ENCODE results near the gene CREBBP.

CREBBP gene

GRCh38 chr16:3824121-3824795, 56.3 kb downstream of the CREBBP start:
- DNase-seq (ENCODE audit: low spot score): peak; percentile 31

GRCh38 chr16:3823427-3823826, 57.1 kb downstream of the CREBBP start:
- DNase-seq (ENCODE audit: low spot score): no peak

- no peak for DNase-seq (ENCODE audit: low spot score)
Measured at GRCh38 chr16:3822366-3823045, 58.0 kb downstream of the CREBBP start.

GRCh38 chr16:3821184-3821583, 59.3 kb downstream of the CREBBP start:
- no peak for DNase-seq (ENCODE audit: low spot score)

GRCh38 chr16:3819746-3820724, 60.5 kb downstream of the CREBBP start:
- DNase-seq (ENCODE audit: low spot score): peak; percentile 65

GRCh38 chr16:3819175-3819527, 61.4 kb downstream of the CREBBP start:
- no peak for DNase-seq (ENCODE audit: low spot score)

- no peak for DNase-seq (ENCODE audit: low spot score)
Measured at GRCh38 chr16:3816326-3816725, 64.2 kb downstream of the CREBBP start.

GRCh38 chr16:3814755-3815154, 65.8 kb downstream of the CREBBP start:
- no peak for DNase-seq (ENCODE audit: low spot score)

- DNase-seq (ENCODE audit: low spot score): no peak
Measured at GRCh38 chr16:3812469-3813172, 67.9 kb downstream of the CREBBP start.

- no peak for DNase-seq (ENCODE audit: low spot score)
Measured at GRCh38 chr16:3810818-3811217, 69.7 kb downstream of the CREBBP start.

GRCh38 chr16:3810198-3810664, 70.3 kb downstream of the CREBBP start:
- no peak for DNase-seq (ENCODE audit: low spot score)

- DNase-seq (ENCODE audit: low spot score): no peak
Measured at GRCh38 chr16:3808308-3809063, 72.0 kb downstream of the CREBBP start.

- DNase-seq (ENCODE audit: low spot score): no peak
Measured at GRCh38 chr16:3807425-3808123, 72.9 kb downstream of the CREBBP start.

GRCh38 chr16:3804426-3805016, 76.0 kb downstream of the CREBBP start:
- DNase-seq (ENCODE audit: low spot score): no peak

- DNase-seq (ENCODE audit: low spot score): no peak
Measured at GRCh38 chr16:3800477-3801270, 79.8 kb downstream of the CREBBP start.

- DNase-seq (ENCODE audit: low spot score): no peak
Measured at GRCh38 chr16:3800019-3800418, 80.5 kb downstream of the CREBBP start.

- no peak for DNase-seq (ENCODE audit: low spot score)
Measured at GRCh38 chr16:3799354-3799753, 81.2 kb downstream of the CREBBP start.

- DNase-seq (ENCODE audit: low spot score): no peak
Measured at GRCh38 chr16:3798838-3799237, 81.7 kb downstream of the CREBBP start.
